T47D (cell line): ENCODE results near the gene TRMT6.

ENCODE experiments used
- DNase-seq, 2 experiments: peaks; one replicate each; pipeline versions ENCODE4 v3.0.0 to v3.0.0-alpha.2; 2011 to 2012; ENCODE audit warnings: low read depth in 1 of 2, low spot score in 1 of 2
- JUND ChIP-seq: IDR thresholded peaks from 2 replicates; pipeline ENCODE4 v1.6.1; 2012; ENCODE audit warnings: low read depth
- in situ Hi-C: cut with HindIII; loops from 2 replicates; pipeline ENCODE4 v1.10.0; 2016; ENCODE audit warnings: low sequenced_read_pairs, low pct_unique_long_range_greater_than_20kb

TRMT6 gene

GRCh38 chr20:5913166-5913565 lies 37.2 kb downstream of the TRMT6 start:
- no peak for DNase-seq
- in situ Hi-C loops: no loop called here
- no peak for TF ChIP-seq JUND

- no peak for DNase-seq
- in situ Hi-C loops: no loop called here
- no peak for TF ChIP-seq JUND
Observed at GRCh38 chr20:5910186-5910585, 40.1 kb downstream of the TRMT6 start.

GRCh38 chr20:5908981-5909380 lies 41.4 kb downstream of the TRMT6 start:
- in situ Hi-C loops: no loop called here
- no peak for TF ChIP-seq JUND
- no peak for DNase-seq

GRCh38 chr20:5900908-5901307 lies 49.4 kb downstream of the TRMT6 start:
- DNase-seq: no peak
- TF ChIP-seq JUND: no peak
- in situ Hi-C loops: no loop called here

GRCh38 chr20:5899444-5899843 lies 50.9 kb downstream of the TRMT6 start:
- in situ Hi-C loops: no loop called here
- no peak for TF ChIP-seq JUND
- DNase-seq: no peak

- in situ Hi-C loops: no loop called here
- no peak for DNase-seq
- TF ChIP-seq JUND: no peak
Observed at GRCh38 chr20:5895626-5896025, 54.7 kb downstream of the TRMT6 start.

GRCh38 chr20:5893621-5894020 lies 56.7 kb downstream of the TRMT6 start:
- in situ Hi-C loops: no loop called here
- no peak for TF ChIP-seq JUND
- no peak for DNase-seq

- in situ Hi-C loops: no loop called here
- TF ChIP-seq JUND: no peak
- no peak for DNase-seq
Observed at GRCh38 chr20:5893052-5893451, 57.3 kb downstream of the TRMT6 start.

- no peak for TF ChIP-seq JUND
- DNase-seq: no peak
- in situ Hi-C loops: no loop called here
Observed at GRCh38 chr20:5890773-5891441, 59.4 kb downstream of the TRMT6 start.

GRCh38 chr20:5888041-5888440 lies 62.3 kb downstream of the TRMT6 start:
- in situ Hi-C loops: no loop called here
- TF ChIP-seq JUND: no peak
- no peak for DNase-seq

- in situ Hi-C loops: no loop called here
- no peak for TF ChIP-seq JUND
- no peak for DNase-seq
Observed at GRCh38 chr20:5887386-5887785, 62.9 kb downstream of the TRMT6 start.
